T47D (cell line): ENCODE measurements around the gene PDXP.

Source experiments
- DNase-seq, 2 experiments: peaks; one replicate each; pipeline versions ENCODE4 v3.0.0 to v3.0.0-alpha.2; 2011 to 2012; ENCODE audit warnings: low read depth in 1 of 2, low spot score in 1 of 2
- JUND ChIP-seq: IDR thresholded peaks from 2 replicates; pipeline ENCODE4 v1.6.1; 2012; ENCODE audit warnings: low read depth
- in situ Hi-C: cut with HindIII; loops from 2 replicates; pipeline ENCODE4 v1.10.0; 2016; ENCODE audit warnings: low sequenced_read_pairs, low pct_unique_long_range_greater_than_20kb

Gene PDXP

GRCh38 chr22:37633089-37633624 is 25.4 kb upstream of the PDXP start:
- no peak for TF ChIP-seq JUND
- in situ Hi-C loops = no loop called here
- DNase-seq = no peak

GRCh38 chr22:37633625-37634416 is 24.7 kb upstream of the PDXP start:
- DNase-seq = no peak
- in situ Hi-C loops = no loop called here
- no peak for TF ChIP-seq JUND

GRCh38 chr22:37634417-37634924 is 24.1 kb upstream of the PDXP start:
- in situ Hi-C loops = no loop called here
- no peak for TF ChIP-seq JUND
- peak; percentile 43 to 62 for DNase-seq

GRCh38 chr22:37635157-37635556 is 23.4 kb upstream of the PDXP start:
- in situ Hi-C loops = no loop called here
- DNase-seq = no peak
- TF ChIP-seq JUND = no peak

GRCh38 chr22:37636186-37636948 is 22.2 kb upstream of the PDXP start:
- TF ChIP-seq JUND = no peak
- DNase-seq = no peak
- in situ Hi-C loops = no loop called here

- no peak for DNase-seq
- in situ Hi-C loops = no loop called here
- TF ChIP-seq JUND = no peak
Observed at GRCh38 chr22:37636949-37637273, 21.6 kb upstream of the PDXP start.

GRCh38 chr22:37638391-37639069 is 20.0 kb upstream of the PDXP start:
- no peak for TF ChIP-seq JUND
- DNase-seq = no peak
- in situ Hi-C loops = no loop called here

GRCh38 chr22:37639070-37639760 is 19.3 kb upstream of the PDXP start, which contains the start of gene SH3BP1:
Gene SH3BP1 (plus strand): TSS chr22:37639669. CDS start chr22:37639788, 119 bp downstream.
- TF ChIP-seq JUND = no peak
- in situ Hi-C loops = no loop called here
- DNase-seq = peak; percentile 44 to 65

GRCh38 chr22:37639771-37640590 is 18.5 kb upstream of the PDXP start:
- TF ChIP-seq JUND = no peak
- in situ Hi-C loops = no loop called here
- no peak for DNase-seq

GRCh38 chr22:37640591-37641560 is 17.6 kb upstream of the PDXP start:
- no peak for TF ChIP-seq JUND
- in situ Hi-C loops = no loop called here
- DNase-seq = no peak
